SK-MEL-5 (cell line): ENCODE measurements around the gene MINAR1. TPM values are rescaled to one million over a fixed set of nuclear protein-coding genes. Genes with fewer than 3 reads are reported as not detected.

ENCODE experiments used
- DNase-seq: peaks from one replicate; pipeline ENCODE4 v3.0.0-alpha.2; 2016; ENCODE audit warnings: low read depth, low spot score
- in situ Hi-C: cut with HindIII; loops from 2 replicates; pipeline ENCODE4 v1.10.0; 2016; ENCODE audit warnings: low sequenced_read_pairs, high pct_unique_total_duplicates, low pct_unique_long_range_greater_than_20kb
- total RNA-seq: library from RNA; depleted of rRNA; stranded (reverse); fragments of >200 nt; shearing (Covaris generic); gene quantifications from 2 replicates; pipeline ENCODE4 v1.2.3, GENCODE V29; 2014

MINAR1 gene
- total RNA-seq, 1 experiment from 2014 or later = 2.5 TPM

DNA sequence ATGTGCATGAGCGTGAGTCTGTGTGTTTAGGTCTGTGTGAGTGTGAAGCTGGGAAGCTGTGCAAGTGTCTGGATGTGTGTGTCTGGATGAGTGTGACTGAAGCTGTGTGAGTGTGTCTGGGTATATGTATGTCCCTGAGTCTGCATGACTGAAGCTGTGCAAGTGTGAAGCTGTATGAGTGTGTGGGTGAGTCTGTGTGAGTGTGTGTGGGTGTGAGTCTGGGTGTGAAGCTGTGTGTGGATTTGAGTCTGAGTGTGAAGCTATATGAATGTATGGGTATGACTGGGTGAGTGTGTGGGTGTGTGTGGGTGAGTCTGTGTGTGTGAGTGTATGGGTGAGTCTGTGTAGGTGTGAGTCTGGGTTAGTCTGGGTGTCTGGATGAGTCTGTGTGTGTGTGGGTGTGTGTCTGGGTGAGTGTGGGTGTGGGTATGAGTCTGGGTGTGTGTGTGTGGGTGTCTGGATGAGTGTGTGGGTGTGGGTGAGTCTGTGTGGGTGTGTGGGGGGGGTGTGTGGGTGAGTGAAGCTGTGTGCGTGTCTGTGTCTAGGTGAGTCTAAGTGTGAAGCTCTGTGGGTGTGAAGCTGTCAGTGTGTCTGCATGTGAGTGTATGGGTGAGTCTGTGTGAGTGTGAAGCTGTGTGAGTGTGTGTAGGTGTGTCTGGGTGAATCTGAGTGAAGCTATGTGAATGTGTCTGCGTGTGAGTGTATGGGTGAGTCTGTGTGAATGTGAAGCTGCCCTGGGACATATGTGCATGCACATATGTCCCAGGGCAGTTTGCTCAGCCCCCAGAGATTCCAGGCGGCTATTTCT, 20.3 kb downstream of the MINAR1 start:
- in situ Hi-C loops = no loop called here
- no peak for DNase-seq

DNA sequence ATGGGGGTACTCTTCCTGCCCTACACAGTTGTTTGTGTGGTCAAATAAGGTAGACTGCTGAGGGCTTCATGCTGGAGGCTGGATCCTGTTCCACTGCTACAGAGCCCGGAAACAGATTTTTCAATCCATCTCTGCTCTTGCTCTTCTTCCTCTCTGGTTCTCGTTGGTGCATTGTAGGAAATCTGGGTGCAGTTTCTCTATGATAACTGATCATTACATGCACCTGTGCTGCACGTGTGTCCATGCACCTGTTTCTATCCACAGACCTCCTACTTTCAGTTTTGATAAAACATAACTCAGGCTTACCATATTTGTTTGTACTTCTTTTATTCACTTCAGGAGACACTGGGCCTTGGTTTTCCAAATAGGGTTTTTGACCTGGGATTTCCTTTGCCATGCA, 21.3 kb downstream of the MINAR1 start:
- in situ Hi-C loops = no loop called here
- DNase-seq = no peak

- DNase-seq = no peak
- in situ Hi-C loops = no loop called here
Measured at GRCh38 chr15:79454063-79454462, 21.9 kb downstream of the MINAR1 start.

DNA sequence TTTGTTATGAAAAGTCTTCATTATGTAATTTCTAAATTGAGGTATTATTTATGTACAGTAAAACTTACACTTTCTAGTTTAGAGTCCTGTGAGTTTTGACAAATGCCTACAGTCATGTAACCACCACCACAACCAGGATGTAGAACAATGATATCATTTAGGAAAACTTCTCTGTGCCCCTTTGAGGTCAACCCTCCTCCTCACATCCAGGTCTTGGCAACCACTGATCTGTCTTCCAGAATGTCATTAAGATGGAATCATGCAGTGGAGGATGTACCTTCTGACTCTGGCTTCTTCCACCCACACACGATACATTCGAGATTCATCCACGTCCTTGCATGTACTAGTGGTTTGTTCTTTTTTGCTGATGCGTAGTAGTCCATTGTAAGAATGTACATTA, 23.2 kb downstream of the MINAR1 start:
- in situ Hi-C loops = no loop called here
- DNase-seq = peak; percentile 88

GRCh38 chr15:79455943-79456342, 23.8 kb downstream of the MINAR1 start:
- DNase-seq = no peak
- in situ Hi-C loops = no loop called here

GRCh38 chr15:79458491-79458890, 26.4 kb downstream of the MINAR1 start:
- in situ Hi-C loops = no loop called here
- no peak for DNase-seq

GRCh38 chr15:79459666-79460065, 27.5 kb downstream of the MINAR1 start:
- in situ Hi-C loops = no loop called here

GRCh38 chr15:79463043-79463780, 31.1 kb downstream of the MINAR1 start:
- in situ Hi-C loops = no loop called here
- no peak for DNase-seq

More at GRCh38 chr15:79459666-79460065, 27.5 kb downstream of the MINAR1 start:
- DNase-seq = no peak

GRCh38 chr15:79463781-79464270, 31.7 kb downstream of the MINAR1 start:
- in situ Hi-C loops = no loop called here
- no peak for DNase-seq

- DNase-seq = no peak
- in situ Hi-C loops = no loop called here
Measured at GRCh38 chr15:79466488-79466887, 34.4 kb downstream of the MINAR1 start.

- no peak for DNase-seq
- in situ Hi-C loops = no loop called here
Measured at GRCh38 chr15:79467865-79468586, 35.9 kb downstream of the MINAR1 start.

DNA sequence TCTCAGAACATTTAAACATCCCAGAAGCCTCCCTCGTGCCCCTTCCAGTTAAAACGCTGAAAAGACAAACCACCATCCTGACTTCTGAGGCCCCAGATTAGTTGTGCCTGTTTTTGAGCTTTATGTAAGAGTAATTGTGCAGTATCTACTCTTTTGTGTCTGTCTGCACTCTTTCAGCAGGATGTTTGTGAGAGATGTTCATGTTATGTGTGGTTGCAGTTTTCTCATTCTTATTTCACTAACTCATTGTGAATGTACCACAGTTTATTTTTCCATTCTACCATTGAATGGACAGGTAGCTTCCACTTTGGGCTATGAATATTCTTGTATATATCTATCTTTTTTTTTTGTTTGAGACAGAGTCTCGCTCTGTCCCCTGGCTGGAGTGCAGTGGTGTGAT, 40.3 kb downstream of the MINAR1 start:
- in situ Hi-C loops = no loop called here
- DNase-seq = no peak

DNA sequence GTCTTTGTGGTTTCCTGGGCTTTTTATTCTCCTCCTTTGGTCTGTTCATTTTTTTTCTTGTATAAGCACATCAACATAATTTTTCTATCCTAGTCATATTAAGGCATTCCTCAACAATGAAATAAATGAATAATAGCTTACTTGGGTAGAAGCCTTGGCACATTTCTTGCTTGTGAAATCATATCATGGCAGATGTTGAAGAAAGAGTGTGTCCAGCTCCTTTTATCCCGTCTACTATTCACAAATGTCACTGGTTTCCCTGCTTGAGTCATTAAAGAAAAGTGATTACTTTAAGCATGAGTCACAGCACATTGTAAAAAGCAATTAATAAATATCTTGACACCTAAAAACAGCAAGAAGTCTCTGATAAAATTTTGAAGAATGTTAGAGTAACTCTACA, 42.1 kb downstream of the MINAR1 start:
- no peak for DNase-seq
- in situ Hi-C loops = no loop called here

DNA sequence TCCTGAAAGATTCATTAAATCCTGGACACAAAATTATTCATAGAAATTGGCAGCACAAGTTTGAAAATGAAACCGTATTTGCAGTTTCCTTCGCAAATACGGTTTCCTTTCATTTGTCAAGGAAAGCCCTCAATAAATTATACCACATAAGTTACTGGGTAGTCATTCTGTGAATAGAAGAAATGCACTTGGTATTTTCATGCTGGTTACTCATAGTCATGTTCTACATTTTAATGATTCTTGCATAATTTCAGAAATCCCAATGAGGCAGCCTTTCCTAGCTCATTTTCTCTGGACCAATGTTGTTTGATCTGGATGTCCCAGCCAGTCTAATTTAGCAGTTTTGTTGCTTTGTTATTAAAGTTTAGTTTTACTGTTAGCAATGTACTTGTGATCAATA, 43.2 kb downstream of the MINAR1 start:
- in situ Hi-C loops = no loop called here
- no peak for DNase-seq

DNA sequence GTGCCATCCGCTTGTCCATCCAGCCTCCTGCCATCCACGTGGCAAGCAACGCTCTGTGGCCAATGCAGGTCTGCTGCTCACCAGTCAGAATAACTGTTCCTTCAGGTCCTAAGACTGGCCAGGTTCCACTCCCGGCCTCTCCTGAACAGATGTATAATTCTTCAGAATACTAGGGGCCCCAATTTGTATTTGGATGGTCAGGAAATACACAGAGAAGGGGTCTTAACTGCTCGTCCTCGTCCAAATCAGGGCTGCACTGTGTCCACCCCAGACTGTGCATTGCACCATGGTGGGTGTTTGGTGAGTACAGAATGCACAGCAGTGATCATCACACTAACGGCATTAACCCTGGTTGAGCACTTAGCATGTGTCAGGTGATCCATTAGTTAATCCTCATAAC, 46.0 kb downstream of the MINAR1 start:
- in situ Hi-C loops = no loop called here
- DNase-seq = no peak

DNA sequence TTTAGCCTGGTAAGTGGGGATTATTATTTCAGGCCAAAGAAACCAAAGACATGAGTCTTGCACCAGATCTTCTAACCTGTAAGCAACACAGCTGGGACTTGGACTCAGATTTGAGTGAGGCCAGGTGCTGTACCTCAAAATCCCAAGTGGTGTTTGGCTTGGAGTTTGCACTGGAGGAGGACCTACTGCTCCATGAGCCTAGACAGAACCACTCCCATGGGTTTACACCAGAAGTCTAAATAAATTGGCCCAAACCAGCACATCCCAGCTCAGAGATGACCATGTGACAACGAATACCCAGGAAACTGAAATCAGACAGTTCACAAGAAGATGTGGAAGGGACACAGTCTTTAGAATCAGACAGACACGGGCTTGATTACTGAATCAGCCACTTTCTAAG, 47.5 kb downstream of the MINAR1 start:
- in situ Hi-C loops = no loop called here
- DNase-seq = no peak

- in situ Hi-C loops = no loop called here
- no peak for DNase-seq
Measured at GRCh38 chr15:79481793-79482192, 49.7 kb downstream of the MINAR1 start.
